Activated T-helper 9 cell treated with anti-CD3 and anti-CD28 coated beads, Interleukin-2, amount 50 U/mL, for 16 hours (primary cell): ENCODE data around the gene NOSTRIN.
"Not testable (repeated sequence)": the region's sequence is repeated elsewhere in the genome, so short reads cannot be mapped to it uniquely, and the experiment has no call there.

Source experiments
- DNase-seq: peaks from one replicate; pipeline ENCODE4 v3.0.0-alpha.2; 2020; ENCODE audit warnings: low read depth

Gene NOSTRIN, protein sequence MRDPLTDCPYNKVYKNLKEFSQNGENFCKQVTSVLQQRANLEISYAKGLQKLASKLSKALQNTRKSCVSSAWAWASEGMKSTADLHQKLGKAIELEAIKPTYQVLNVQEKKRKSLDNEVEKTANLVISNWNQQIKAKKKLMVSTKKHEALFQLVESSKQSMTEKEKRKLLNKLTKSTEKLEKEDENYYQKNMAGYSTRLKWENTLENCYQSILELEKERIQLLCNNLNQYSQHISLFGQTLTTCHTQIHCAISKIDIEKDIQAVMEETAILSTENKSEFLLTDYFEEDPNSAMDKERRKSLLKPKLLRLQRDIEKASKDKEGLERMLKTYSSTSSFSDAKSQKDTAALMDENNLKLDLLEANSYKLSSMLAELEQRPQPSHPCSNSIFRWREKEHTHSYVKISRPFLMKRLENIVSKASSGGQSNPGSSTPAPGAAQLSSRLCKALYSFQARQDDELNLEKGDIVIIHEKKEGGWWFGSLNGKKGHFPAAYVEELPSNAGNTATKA

GRCh38 chr2:168801961-168802858 is at the start of gene NOSTRIN:
Gene NOSTRIN (plus strand): TSS chr2:168802637. CDS start chr2:168802647, 10 bp downstream.
- DNase-seq, result no peak

DNA sequence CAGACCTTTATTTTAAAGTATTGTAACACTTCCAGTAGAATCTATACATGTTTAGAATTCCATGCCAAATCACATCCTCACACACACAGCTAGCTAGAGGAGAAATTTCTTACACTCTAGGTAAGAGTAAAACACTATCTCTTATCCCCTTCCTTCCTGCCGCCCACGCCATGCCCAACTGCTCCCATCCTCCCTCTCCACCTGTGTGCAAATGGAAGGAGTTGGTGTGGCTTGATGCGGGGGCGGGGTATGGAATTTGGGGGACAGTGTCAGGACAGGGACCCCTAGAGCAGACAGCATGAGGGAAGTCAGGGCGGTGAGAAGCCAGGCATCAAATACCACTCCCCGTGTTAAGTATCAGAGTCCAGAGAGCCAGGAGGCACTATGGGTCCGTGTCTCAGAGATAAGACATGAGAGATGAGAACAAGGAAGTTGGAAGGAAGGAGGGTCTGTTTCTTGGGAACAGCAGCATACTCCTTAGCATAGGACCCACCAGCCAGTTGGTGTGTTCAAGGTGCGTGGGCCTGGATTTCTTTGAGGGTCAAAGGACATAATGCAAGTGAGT is 48.6 kb upstream of the NOSTRIN start:
- no peak for DNase-seq

DNA sequence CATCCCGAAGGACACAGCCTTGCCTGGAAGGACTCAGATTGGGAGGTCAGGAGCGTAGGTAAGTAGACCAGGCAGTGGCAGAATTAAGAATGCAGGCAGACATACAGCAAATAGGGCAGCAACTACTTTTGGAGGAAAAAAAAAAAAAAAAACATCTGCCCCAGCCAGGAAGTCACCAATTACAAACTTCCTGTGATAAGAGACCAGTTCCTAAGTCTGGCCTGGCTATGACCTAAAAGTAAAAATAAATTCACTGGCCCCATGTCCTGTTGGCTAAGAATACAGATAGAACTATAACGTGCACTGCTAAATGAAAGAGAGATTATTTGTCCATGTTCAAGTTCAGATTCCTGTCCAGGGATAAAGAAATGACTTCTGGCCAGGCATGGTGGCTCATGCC is 45.2 kb upstream of the NOSTRIN start:
- DNase-seq, result no peak

GRCh38 chr2:168758970-168759820 is 43.2 kb upstream of the NOSTRIN start:
- no peak for DNase-seq

- no peak for DNase-seq
Observed at GRCh38 chr2:168765401-168765800, 37.0 kb upstream of the NOSTRIN start.

GRCh38 chr2:168766600-168766999 is 35.8 kb upstream of the NOSTRIN start:
- no peak for DNase-seq

GRCh38 chr2:168767258-168767657 is 35.2 kb upstream of the NOSTRIN start:
- DNase-seq, result no peak

DNA sequence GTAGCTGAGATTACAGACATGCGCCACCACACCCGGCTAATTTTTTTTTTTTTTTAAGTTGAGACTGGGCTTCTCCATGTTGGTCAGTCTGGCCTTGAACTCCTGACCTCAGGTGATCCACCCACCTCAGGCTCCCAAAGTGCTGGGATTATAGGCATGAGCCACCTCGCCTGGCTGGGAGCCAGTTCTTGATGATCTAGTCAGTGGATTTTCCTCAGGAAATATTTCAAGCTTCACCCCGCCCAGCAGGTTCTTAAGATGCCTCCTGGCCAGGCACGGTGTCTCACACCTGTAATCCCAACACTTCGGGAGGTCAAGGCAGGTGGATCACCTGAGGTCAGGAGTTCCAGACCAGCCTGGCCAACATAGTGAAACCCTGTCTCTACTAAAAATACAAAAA is 34.1 kb upstream of the NOSTRIN start:
- not testable (repeated sequence) for DNase-seq

GRCh38 chr2:168770796-168771195 is 31.6 kb upstream of the NOSTRIN start:
- DNase-seq, result no peak

DNA sequence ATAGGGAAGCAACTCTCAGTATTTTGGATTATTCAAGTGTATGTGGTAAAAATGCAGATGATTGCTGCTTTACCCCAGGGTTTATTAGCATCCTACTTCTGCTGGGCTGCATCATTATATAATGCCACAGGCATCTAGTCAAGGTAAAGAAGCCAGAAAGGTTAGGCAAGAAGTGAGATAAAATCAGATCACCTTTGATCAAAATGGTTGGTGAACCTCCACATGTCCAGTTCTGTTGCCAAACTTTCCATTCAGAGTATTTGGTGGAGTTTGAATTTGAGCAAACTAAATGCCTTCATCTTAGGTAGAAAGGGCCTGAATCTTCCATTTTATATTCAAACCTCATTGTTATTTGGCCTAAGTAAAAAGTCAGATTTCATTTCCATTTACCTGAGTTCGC is 29.7 kb upstream of the NOSTRIN start:
- DNase-seq, result no peak

DNA sequence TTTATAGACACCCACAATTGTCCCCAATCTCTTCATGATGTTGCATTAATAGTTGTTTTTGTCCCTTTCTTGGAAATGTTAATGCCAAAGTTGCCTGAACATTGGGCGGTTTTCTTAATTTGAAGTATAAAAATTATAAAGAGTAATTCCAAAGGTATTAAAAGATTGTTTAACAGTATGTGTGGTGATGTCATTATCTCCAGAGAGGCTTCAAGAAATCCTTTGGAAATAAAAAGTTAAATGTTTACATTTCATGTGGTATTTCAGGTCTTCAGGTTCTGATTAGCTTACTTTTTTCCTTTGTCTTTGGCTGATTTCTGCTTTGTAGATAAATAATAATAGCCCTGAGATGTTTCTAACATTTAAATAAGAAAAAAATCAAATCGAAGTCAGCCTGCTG is 29.3 kb upstream of the NOSTRIN start:
- no peak for DNase-seq

- no peak for DNase-seq
Observed at GRCh38 chr2:168773719-168774521, 28.5 kb upstream of the NOSTRIN start.

DNA sequence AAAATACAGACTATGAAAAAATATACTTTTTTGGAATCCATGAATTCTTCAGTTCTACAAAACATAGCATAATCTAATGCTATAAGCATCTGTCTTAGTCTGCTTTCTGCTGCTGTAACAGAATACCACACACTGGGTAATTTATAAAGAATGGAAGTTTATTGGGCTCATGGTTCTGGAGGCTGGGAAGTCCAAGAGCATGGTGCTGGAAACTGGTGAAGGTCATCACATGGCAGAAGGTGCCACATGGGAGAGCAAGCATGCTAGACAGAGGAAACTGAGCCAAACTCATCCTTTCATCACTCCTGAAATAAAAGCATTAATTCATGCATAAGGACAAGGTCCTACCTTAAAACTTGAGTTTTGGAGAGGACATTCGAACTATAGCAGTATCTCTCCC is 26.6 kb upstream of the NOSTRIN start:
- DNase-seq, result no peak

DNA sequence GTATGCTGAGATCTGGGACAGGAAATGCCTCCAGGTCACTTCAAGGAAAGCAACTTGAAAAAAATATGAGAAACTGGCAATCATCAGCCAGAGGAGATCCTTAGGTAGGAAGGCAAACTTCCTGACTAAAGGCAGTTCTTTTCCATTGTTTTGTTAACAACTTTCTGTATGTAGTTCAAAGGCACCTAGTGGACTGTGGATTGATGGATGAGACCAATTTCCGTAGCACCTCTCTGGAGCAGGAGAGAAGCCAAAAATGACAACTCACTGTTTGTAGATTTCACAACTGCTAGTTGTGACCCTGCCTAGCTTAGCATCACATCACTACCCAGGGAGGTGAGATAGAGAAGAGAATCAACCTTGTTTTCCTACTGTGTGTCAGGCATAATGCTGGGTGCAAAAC is 21.8 kb upstream of the NOSTRIN start:
- no peak for DNase-seq

DNA sequence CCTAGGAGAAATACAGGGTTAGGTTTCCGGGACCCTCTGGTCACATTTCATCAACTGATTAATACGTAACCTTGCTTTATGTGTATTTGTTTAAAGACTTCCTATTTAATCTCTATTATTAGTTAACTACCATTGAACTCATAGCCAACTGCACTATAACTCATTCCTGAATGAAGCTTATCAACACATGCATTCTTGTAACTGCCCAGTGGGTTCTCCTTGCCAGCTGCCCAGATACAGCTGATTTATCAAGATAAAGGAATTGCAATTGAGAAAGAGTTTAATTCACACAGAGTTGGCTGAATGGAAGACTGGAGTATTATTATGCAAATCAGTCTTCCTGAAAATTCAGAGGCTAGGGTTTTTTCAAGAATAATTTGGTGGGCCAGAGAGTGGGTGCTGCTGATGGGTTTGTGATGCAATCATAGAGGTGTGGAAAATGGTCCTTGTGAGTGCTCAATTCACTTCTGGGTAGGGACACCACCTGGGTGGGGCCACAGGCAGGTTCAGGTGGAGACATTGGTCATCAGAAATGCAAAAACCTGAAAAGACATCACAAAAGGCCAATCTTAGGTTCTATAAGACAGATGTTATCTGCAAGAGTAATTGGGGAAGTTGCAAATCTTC is 21.1 kb upstream of the NOSTRIN start:
- no peak for DNase-seq

DNA sequence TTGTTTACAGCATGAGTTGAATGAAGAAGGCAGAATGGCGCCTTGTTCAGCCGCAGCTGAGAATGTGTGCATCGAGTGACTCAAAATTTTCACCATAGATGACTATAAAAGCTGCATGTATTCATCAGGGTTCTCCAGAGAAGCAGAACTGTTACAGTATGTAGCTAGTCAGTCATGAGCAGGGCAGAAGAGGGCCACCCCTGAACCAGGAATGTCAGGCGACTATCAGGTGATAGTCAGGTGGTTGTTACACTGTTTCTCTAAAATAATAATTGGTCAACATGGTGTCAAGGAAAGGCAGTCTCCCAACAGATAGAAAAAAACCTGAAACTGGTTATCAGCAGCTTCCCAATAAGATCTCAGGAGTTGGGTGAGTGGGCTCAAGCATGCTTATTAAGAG is 20.2 kb upstream of the NOSTRIN start:
- DNase-seq, result no peak

DNA sequence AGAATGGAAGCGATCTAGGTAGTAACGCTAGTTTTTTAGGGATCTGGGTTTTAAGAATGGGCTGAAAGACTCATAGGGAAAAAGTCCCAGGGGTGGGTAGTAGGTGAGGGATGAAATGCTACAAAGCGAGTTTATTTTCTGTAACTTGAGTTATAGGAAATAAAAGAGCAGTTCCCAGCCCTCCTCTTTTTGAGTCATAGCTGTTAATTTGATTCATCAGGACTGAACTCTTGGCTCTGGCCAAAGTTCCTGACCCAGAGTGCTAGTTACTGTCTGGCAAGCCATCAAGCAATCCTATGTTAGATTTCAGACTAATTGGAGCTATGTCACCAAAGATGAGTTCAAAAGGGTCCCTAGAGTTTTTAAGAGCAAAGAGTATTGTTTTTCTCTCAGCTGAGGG is 17.4 kb upstream of the NOSTRIN start:
- no peak for DNase-seq

DNA sequence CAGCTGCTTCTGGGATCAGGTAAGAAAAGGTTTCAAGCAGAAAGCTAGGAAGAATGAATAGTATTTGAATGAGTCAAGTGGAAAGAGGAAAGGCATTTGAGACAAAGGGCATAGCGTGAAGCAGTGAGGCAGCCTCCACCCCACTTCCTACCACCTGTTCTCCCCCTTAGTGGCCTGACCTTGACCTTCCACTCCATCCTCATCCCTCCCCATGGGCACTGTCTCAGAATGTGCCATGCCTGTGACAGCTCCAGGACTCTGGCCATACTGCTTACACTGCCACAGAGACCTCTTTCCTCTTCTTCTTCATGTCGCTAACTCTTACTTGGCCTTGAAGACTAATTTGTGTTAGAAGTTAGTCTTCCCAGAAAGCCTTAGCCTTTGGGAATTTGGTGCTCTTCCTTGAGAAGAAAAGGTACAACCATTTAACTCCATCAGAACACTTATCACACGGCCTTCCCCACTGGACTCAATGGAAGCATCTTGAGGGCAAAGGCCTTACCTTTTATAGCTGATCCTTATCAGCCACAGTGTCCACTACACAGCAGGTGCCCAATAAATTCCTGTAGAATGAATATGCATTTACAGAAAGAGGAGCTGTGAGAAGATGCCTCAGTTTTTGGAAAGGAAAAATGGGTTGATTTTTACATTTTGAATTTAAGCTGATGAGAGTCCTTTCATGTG is 15.2 kb upstream of the NOSTRIN start:
- DNase-seq, result no peak

- DNase-seq, result no peak
Observed at GRCh38 chr2:168787782-168788376, 14.6 kb upstream of the NOSTRIN start.
